Activated CD8-positive, alpha-beta memory T cell treated with anti-CD3 and anti-CD28 coated beads for 24 hours (primary cell): ENCODE results near the gene UNC5C.

Experiments
- DNase-seq: peaks from one replicate; pipeline ENCODE4 v3.0.0-alpha.2; 2020

Gene UNC5C

GRCh38 chr4:95386410-95386809 lies 162.4 kb downstream of the UNC5C start:
- no peak for DNase-seq

GRCh38 chr4:95381843-95382580 lies 166.8 kb downstream of the UNC5C start:
- no peak for DNase-seq

- DNase-seq: no peak
These were observed 169.1 kb downstream of the UNC5C start for GRCh38 chr4:95379633-95380032.

- no peak for DNase-seq
These were observed 171.3 kb downstream of the UNC5C start for GRCh38 chr4:95377366-95377900.

- DNase-seq: no peak
These were observed 177.1 kb downstream of the UNC5C start for GRCh38 chr4:95371476-95372224.

- DNase-seq: no peak
These were observed 180.9 kb downstream of the UNC5C start for GRCh38 chr4:95367824-95368223.

GRCh38 chr4:95363966-95364365 lies 184.8 kb downstream of the UNC5C start:
- no peak for DNase-seq

- DNase-seq: no peak
These were observed 185.2 kb downstream of the UNC5C start for GRCh38 chr4:95363559-95363925.

- no peak for DNase-seq
These were observed 185.7 kb downstream of the UNC5C start for GRCh38 chr4:95362906-95363558.

- no peak for DNase-seq
These were observed 186.7 kb downstream of the UNC5C start for GRCh38 chr4:95362066-95362465.

GRCh38 chr4:95361696-95361965 lies 187.1 kb downstream of the UNC5C start:
- DNase-seq: no peak

- no peak for DNase-seq
These were observed 187.7 kb downstream of the UNC5C start for GRCh38 chr4:95360906-95361695.

- no peak for DNase-seq
These were observed 188.4 kb downstream of the UNC5C start for GRCh38 chr4:95360256-95360903.

GRCh38 chr4:95358421-95358820 lies 190.4 kb downstream of the UNC5C start:
- no peak for DNase-seq

- no peak for DNase-seq
These were observed 193.8 kb downstream of the UNC5C start for GRCh38 chr4:95355021-95355420.

GRCh38 chr4:95348418-95348817 lies 200.4 kb downstream of the UNC5C start:
- no peak for DNase-seq

- DNase-seq: no peak
These were observed 205.5 kb downstream of the UNC5C start for GRCh38 chr4:95343235-95343634.

GRCh38 chr4:95340191-95340590 lies 208.6 kb downstream of the UNC5C start:
- DNase-seq: no peak

- DNase-seq: no peak
These were observed 223.1 kb downstream of the UNC5C start for GRCh38 chr4:95325665-95326064.

GRCh38 chr4:95319169-95319568 lies 229.6 kb downstream of the UNC5C start:
- no peak for DNase-seq

- no peak for DNase-seq
These were observed 230.3 kb downstream of the UNC5C start for GRCh38 chr4:95318483-95318882.

GRCh38 chr4:95318044-95318443 lies 230.7 kb downstream of the UNC5C start:
- DNase-seq: no peak
